OCI-LY7 (cell line): ENCODE measurements around the gene ZNF585A. TPM values are rescaled to one million over a fixed set of nuclear protein-coding genes. Genes with fewer than 3 reads are reported as not detected.

Experiments
- BruUV-seq: library from RNA; stranded (reverse); fragments of 400-500 nt; replicated peaks from 2 replicates; lab custom pipeline; 2021; lab: Mats Ljungman, UMichigan
- CTCF ChIA-PET: fragments of 300-600 bp; sonication (Branson Sonifier 250); formaldehyde crosslinking; loops from one replicate; lab custom pipeline; 2022; ENCODE audit warnings: antibody characterized with exemption; ENCODE audit not compliant: unreplicated experiment; lab: Charles Lee
- POLR2A ChIA-PET: fragments of 300-600 bp; sonication (Branson Sonifier 250); formaldehyde crosslinking; loops from one replicate; lab custom pipeline; 2022; ENCODE audit warnings: antibody characterized with exemption; lab: Charles Lee
- DNase-seq: peaks from one replicate; pipeline ENCODE4 v3.0.0-alpha.2; 2015; ENCODE audit warnings: low spot score
- H2AFZ ChIP-seq: fragments of 200-600 bp; sonication (generic), shearing (Covaris generic); 2 replicates; pipeline ENCODE4 v1.6.1; 2014; ENCODE audit warnings: mild to moderate bottlenecking, antibody characterized with exemption, low read length, moderate library complexity
- H3K27ac ChIP-seq: fragments of 200-600 bp; sonication (generic); 2 replicates; pipeline ENCODE4 v1.5.1; 2014; ENCODE audit warnings: mixed run types, low read depth, mild to moderate bottlenecking, moderate library complexity, low read length, inconsistent platforms; ENCODE audit not compliant: poor library complexity, severe bottlenecking
- H3K36me3 ChIP-seq: fragments of 200-600 bp; sonication (generic); 2 replicates; pipeline ENCODE4 v1.6.1; 2014; ENCODE audit warnings: mild to moderate bottlenecking, antibody characterized with exemption, low read length, moderate library complexity, mixed read lengths; ENCODE audit not compliant: insufficient read depth
- H3K4me1 ChIP-seq: fragments of 200-600 bp; sonication (generic); 2 replicates; pipeline ENCODE4 v1.5.1; 2014; ENCODE audit warnings: mild to moderate bottlenecking, low read length; ENCODE audit not compliant: insufficient read depth, poor library complexity, severe bottlenecking
- H3K4me2 ChIP-seq: fragments of 200-600 bp; sonication (generic); 2 replicates; pipeline ENCODE4 v1.6.1; 2014; ENCODE audit warnings: mild to moderate bottlenecking, low read length
- H3K4me3 ChIP-seq: fragments of 200-600 bp; sonication (generic); 2 replicates; pipeline ENCODE4 v1.5.1; 2014; ENCODE audit warnings: mild to moderate bottlenecking, low read depth, low read length; ENCODE audit not compliant: poor library complexity, severe bottlenecking
- H3K79me2 ChIP-seq: fragments of 200-600 bp; sonication (generic); 2 replicates; pipeline ENCODE4 v1.6.1; 2016; ENCODE audit warnings: low read depth, mild to moderate bottlenecking, low read length, moderate library complexity, mixed read lengths; ENCODE audit not compliant: insufficient read depth
- H3K9me2 ChIP-seq: fragments of 200-600 bp; sonication (generic); 2 replicates; pipeline ENCODE4 v1.6.1; 2016; ENCODE audit warnings: mild to moderate bottlenecking, low read length, mixed read lengths; ENCODE audit not compliant: insufficient read depth
- H3K9me3 ChIP-seq: fragments of 200-600 bp; sonication (generic); 2 replicates; pipeline ENCODE4 v1.6.1; 2014; ENCODE audit warnings: mild to moderate bottlenecking, mixed run types, low read length, mixed read lengths
- H4K20me1 ChIP-seq: fragments of 200-600 bp; sonication (generic); 2 replicates; pipeline ENCODE4 v1.6.1; 2014; ENCODE audit warnings: mild to moderate bottlenecking, antibody characterized with exemption, low read length, moderate library complexity, mixed read lengths; ENCODE audit not compliant: insufficient read depth
- EZH2phosphoT487 ChIP-seq: fragments of 200-600 bp; sonication (generic); IDR thresholded peaks from 2 replicates; pipeline ENCODE4 v1.6.1; 2018; ENCODE audit warnings: low read depth, borderline replicate concordance, mild to moderate bottlenecking, mixed run types, antibody characterized with exemption, low read length, moderate library complexity, mixed read lengths
- intact Hi-C: fragments of 100-400 bp; cut with micrococcal nuclease; formaldehyde crosslinking; loops from one replicate; pipeline ENCODE4 v1.10.0; 2022; ENCODE audit not compliant: unreplicated experiment
- total RNA-seq, 2 experiments: library from RNA; depleted of rRNA in 1 of 2; stranded (reverse); fragments of >200 nt in 1 of 2; shearing (Covaris generic) in 1 of 2; gene quantifications; 2 replicates each; pipeline ENCODE4 v1.2.3, GENCODE V29; 2014 to 2022
- TF ChIP-seq, protein P1 (sequence below): fragments of 200-600 bp; sonication (generic); conservative IDR thresholded peaks from 2 replicates; pipeline ENCODE4 v1.5.1; 2014; ENCODE audit warnings: mild to moderate bottlenecking, antibody characterized with exemption, low read length, moderate library complexity, mixed read lengths

Gene ZNF585A
- total RNA-seq, 2 experiments from 2014 or later, result 11.9 to 15.9 TPM

DNA sequence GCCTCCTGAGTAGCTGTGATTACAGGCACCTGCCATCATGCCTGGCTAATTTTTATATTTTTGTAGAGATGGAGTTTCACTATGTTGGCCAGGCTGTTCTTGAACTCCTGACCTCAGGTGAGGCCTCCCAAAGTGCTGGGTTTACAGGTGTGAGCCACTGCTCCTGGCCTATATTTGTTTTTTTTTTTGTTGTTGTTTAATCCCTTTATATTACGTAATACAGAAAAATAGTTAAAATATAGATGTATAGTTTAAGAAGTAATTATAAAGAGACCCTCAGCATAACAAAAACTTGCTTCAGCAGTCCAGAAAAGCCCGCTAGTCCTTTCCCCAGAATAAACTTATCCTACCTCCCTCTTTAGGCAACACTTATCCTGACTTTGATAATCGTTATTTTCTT, 47.9 kb upstream of the ZNF585A start:
- ChIA-PET CTCF (no interaction called here), POLR2A (no interaction called here)
- Histone ChIP-seq H3K4me1 (peaks cover 5% of the 10 kb centered on the region), H4K20me1 (no peaks in the 10 kb centered on the region), H3K36me3 (peaks cover 54% of the 10 kb centered on the region), H3K9me2 (no peaks in the 10 kb centered on the region), H3K4me2 (no peak overlapping the region), H3K9me3 (peaks cover 19% of the 10 kb centered on the region; the same call in 1 of the 2 replicates), H2AFZ (no peak overlapping the region), H3K4me3 (no peak overlapping the region), H3K79me2 (peaks cover 32% of the 10 kb centered on the region; the same call in 1 of the 2 replicates), H3K27ac (no peak overlapping the region)
- intact Hi-C loops, result no loop called here
- DNase-seq, result no peak
- no TSS peak for BruUV-seq
- TF ChIP-seq, protein P1, sequence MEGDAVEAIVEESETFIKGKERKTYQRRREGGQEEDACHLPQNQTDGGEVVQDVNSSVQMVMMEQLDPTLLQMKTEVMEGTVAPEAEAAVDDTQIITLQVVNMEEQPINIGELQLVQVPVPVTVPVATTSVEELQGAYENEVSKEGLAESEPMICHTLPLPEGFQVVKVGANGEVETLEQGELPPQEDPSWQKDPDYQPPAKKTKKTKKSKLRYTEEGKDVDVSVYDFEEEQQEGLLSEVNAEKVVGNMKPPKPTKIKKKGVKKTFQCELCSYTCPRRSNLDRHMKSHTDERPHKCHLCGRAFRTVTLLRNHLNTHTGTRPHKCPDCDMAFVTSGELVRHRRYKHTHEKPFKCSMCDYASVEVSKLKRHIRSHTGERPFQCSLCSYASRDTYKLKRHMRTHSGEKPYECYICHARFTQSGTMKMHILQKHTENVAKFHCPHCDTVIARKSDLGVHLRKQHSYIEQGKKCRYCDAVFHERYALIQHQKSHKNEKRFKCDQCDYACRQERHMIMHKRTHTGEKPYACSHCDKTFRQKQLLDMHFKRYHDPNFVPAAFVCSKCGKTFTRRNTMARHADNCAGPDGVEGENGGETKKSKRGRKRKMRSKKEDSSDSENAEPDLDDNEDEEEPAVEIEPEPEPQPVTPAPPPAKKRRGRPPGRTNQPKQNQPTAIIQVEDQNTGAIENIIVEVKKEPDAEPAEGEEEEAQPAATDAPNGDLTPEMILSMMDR, result no peak
- no peak for TF ChIP-seq EZH2phosphoT487

DNA sequence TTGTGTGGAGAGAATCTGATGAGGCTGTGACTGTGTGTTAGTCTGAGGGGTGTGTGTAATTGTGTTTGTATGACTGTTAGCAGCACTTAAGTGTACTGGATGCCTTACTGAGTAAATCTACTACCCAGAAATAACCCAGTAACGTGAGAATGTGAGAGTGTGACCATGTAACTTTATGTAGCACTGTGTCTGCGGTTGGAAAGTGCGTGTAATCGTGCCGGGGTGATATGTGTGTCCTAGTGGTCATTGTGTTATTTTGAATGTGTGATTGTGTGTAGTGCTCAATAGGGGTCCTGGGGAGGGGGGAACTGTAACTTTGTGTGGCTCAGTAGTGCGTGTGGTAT, 46.1 kb upstream of the ZNF585A start:
- Histone ChIP-seq H2AFZ (peak overlapping the region; percentile 94), H3K79me2 (peaks cover 32% of the 10 kb centered on the region; the same call in 1 of the 2 replicates), H4K20me1 (no peaks in the 10 kb centered on the region), H3K4me1 (peaks cover 5% of the 10 kb centered on the region), H3K9me2 (no peaks in the 10 kb centered on the region), H3K4me2 (peak overlapping the region; percentile 80), H3K36me3 (peaks cover 43% of the 10 kb centered on the region), H3K4me3 (peak overlapping the region; percentile 91), H3K9me3 (peaks cover 21% of the 10 kb centered on the region; the same call in 1 of the 2 replicates), H3K27ac (peak overlapping the region; percentile 76)
- ChIA-PET CTCF (no interaction called here), POLR2A (no interaction called here)
- intact Hi-C loops, result loop anchor here (5.0 to 10.0 kb wide), 4 partner anchors 366 to 1096 kb away; partner anchors contain the start of genes KCNK6, YIF1B, ZNF146 and ZNF345
- TSS peak; percentile 78 for BruUV-seq
- TF ChIP-seq EZH2phosphoT487, result no peak
- TF ChIP-seq, protein P1, result no peak
- DNase-seq, result no peak
